GM12878 (cell line): ENCODE measurements around the gene LTBP3. TPM values are rescaled to one million over a fixed set of nuclear protein-coding genes. Genes with fewer than 3 reads are reported as not detected.

Experiments used
- ATAC-seq: fragments of 200-7000 bp; cut with Tn5 transposase; 3 replicates; pipeline ENCODE4 v1.9.1; 2020; ENCODE audit warnings: mild to moderate bottlenecking, moderate library complexity
- BruUV-seq: library from RNA; stranded (reverse); fragments of 400-500 nt; replicated peaks from 2 replicates; lab custom pipeline; 2021; lab: Mats Ljungman, UMichigan
- CTCF ChIA-PET: fragments of 300-600 bp; sonication (Branson Sonifier 250); formaldehyde crosslinking; extraction: SDS; loops from one replicate; lab custom pipeline; 2021; ENCODE audit warnings: inconsistent platforms; lab: Yijun Ruan, JAX
- POLR2A ChIA-PET: fragments of 350-600 bp; formaldehyde crosslinking; extraction: SDS; loops from one replicate; lab custom pipeline; 2021; ENCODE audit warnings: inconsistent platforms; lab: Charles Lee
- RAD21 ChIA-PET: fragments of 300-600 bp; sonication (Branson Sonifier 250); formaldehyde crosslinking; loops from one replicate; lab custom pipeline; 2023; ENCODE audit warnings: antibody characterized with exemption; ENCODE audit not compliant: unreplicated experiment; lab: Charles Lee
- SMC1A ChIA-PET: fragments of 300-600 bp; sonication (Branson Sonifier 250); formaldehyde crosslinking; loops from one replicate; lab custom pipeline; 2023; ENCODE audit not compliant: unreplicated experiment, uncharacterized antibody; lab: Charles Lee
- DNase-seq: peaks from one replicate; pipeline ENCODE4 v3.0.0-alpha.2; 2011; ENCODE audit warnings: low read depth, low spot score
- FAIRE-seq: peaks from 3 replicates; lab custom pipeline; 2011; peaks lifted over from hg19 to GRCh38; lab: Jason Lieb, UNC
- H2AFZ ChIP-seq: 2 replicates; pipeline ENCODE4 v1.6.0; 2011; ENCODE audit warnings: low read depth, low read length, control low read depth; ENCODE audit not compliant: control insufficient read depth
- H3K27ac ChIP-seq: 2 replicates; pipeline ENCODE4 v1.5.1; 2011; ENCODE audit warnings: control low read depth; ENCODE audit not compliant: control insufficient read depth, insufficient read depth
- H3K27me3 ChIP-seq, 2 experiments: replicated peaks in 1 of 2; 2 replicates each; pipeline versions ENCODE4 v1.6.0 to v1.6.1; 2011; ENCODE audit warnings: low read length in 1 of 2; ENCODE audit not compliant: control insufficient read depth in 2 of 2, insufficient read depth in 2 of 2
- H3K36me3 ChIP-seq, 2 experiments: 2 replicates each; pipeline ENCODE4 v1.5.1; 2011; ENCODE audit warnings: low read length in 1 of 2; ENCODE audit not compliant: control insufficient read depth in 2 of 2, insufficient read depth in 2 of 2
- H3K4me1 ChIP-seq: 2 replicates; pipeline ENCODE4 v1.6.1; 2011; ENCODE audit warnings: mild to moderate bottlenecking, low read length, moderate library complexity, mixed read lengths; ENCODE audit not compliant: control insufficient read depth, insufficient read depth
- H3K4me2 ChIP-seq: 2 replicates; pipeline ENCODE4 v1.6.0; 2011; ENCODE audit warnings: control low read depth; ENCODE audit not compliant: control insufficient read depth, insufficient read depth
- H3K4me3 ChIP-seq: fragments of 200-600 bp; sonication (generic); 2 replicates; pipeline ENCODE4 v1.5.1; 2016
- H3K79me2 ChIP-seq: 2 replicates; pipeline ENCODE4 v1.6.0; 2011; ENCODE audit warnings: low read length; ENCODE audit not compliant: control insufficient read depth, insufficient read depth
- H3K9ac ChIP-seq: 2 replicates; pipeline ENCODE4 v1.8.0; 2011; ENCODE audit warnings: low read length, control low read depth, mixed read lengths; ENCODE audit not compliant: control insufficient read depth, insufficient read depth
- H3K9me3 ChIP-seq: replicated peaks from 3 replicates; pipeline ENCODE4 v1.5.1; 2011; ENCODE audit warnings: mild to moderate bottlenecking, low read length; ENCODE audit not compliant: control insufficient read depth, insufficient read depth
- H4K20me1 ChIP-seq: 2 replicates; pipeline ENCODE4 v1.6.0; 2011; ENCODE audit not compliant: control insufficient read depth, insufficient read depth
- FOXM1 ChIP-seq: IDR thresholded peaks from 2 replicates; pipeline ENCODE4 v1.6.1; 2012; ENCODE audit warnings: low read depth, mild to moderate bottlenecking, inconsistent platforms, low read length, moderate library complexity
- WGBS: methylation state at CpG from one replicate; pipeline ENCODE4 v1.1.6; 2016; ENCODE audit warnings: low lambda C conversion rate; ENCODE audit not compliant: insufficient replicate concordance, insufficient coverage; ENCODE audit errors: missing lambda C conversion rate; 5-methylcytosine and 5-hydroxymethylcytosine counted together
- in situ Hi-C: fragments of 300-500 bp; cut with MboI; formaldehyde crosslinking; loops from 9 replicates; pipeline ENCODE4 v1.14.3; 2018; ENCODE audit warnings: mixed read lengths
- intact Hi-C: fragments of 100-400 bp; cut with micrococcal nuclease; formaldehyde crosslinking; loops from one replicate; pipeline ENCODE4 v1.14.2; 2022; ENCODE audit not compliant: unreplicated experiment
- polyA plus RNA-seq, 11 experiments: library from polyadenylated mRNA; depleted of rRNA in 4 of 11; unstranded in 6 of 11; stranded (reverse) in 5 of 11; fragments of >200 nt; fragmentation: Nextera tagmentation in 4 of 11; fragmentation: Illumina TruSeq in 1 of 11; extraction: Ambion mirVana in 4 of 11; extraction: Trizol in 1 of 11; gene quantifications; 1 replicate in 1 of 11; 2 replicates in 10 of 11; pipeline versions ENCODE4 v1.2.1 to v1.2.3, GENCODE V29; 2011 to 2016; ENCODE audit warnings: inconsistent platforms in 2 of 11, missing spikeins in 2 of 11, low read depth in 1 of 11
- total RNA-seq, 4 experiments: library from RNA; depleted of rRNA in 3 of 4; stranded (reverse); fragments of >200 nt in 3 of 4; fragmentation: Illumina TruSeq in 1 of 4; extraction: Trizol in 1 of 4; gene quantifications; 2 replicates each; pipeline versions ENCODE4 v1.2.1 to v1.2.3, GENCODE V29; 2013 to 2021
- TF ChIP-seq, protein P1 (sequence below): fragments of 450-650 bp; IDR thresholded peaks from 2 replicates; pipeline ENCODE4 v1.6.1; 2017; ENCODE audit warnings: borderline replicate concordance

The LTBP3 gene
- total and polyA plus RNA-seq, 10 of the 15 experiments (the other 5 are each of a cell fraction or from before 2014, with no cell fraction given), result 2.2 to 12.2 (median 6.2) TPM; not detected in 2

- Histone ChIP-seq H3K4me1 (peaks cover 79% of the 10 kb centered on the region), H3K9me3 (no peaks in the 10 kb centered on the region), H3K27me3 (no peaks in the 10 kb centered on the region), H4K20me1 (no peaks in the 10 kb centered on the region), H2AFZ (no peak overlapping the region), H3K4me3 (no peak overlapping the region), H3K27ac (no peak overlapping the region; the same call in 1 of the 2 replicates), H3K36me3 (no peaks in the 10 kb centered on the region), H3K79me2 (peaks cover 33% of the 10 kb centered on the region), H3K4me2 (no peak overlapping the region), H3K9ac (no peak overlapping the region)
- RAD21 ChIA-PET, result interaction anchor here (1.2 to 14.2 kb wide), 4 partner anchors 8 to 68 kb away, joined by 4 to 282 read pairs (median 118); partner anchors contain the start of genes MALAT1 and NEAT1
- CTCF ChIA-PET, result interaction anchor here (0.5 to 27.9 kb wide), 4 partner anchors 9 to 160 kb away, joined by 3 to 728 read pairs (median 54); partner anchors contain the start of gene MALAT1
- BruUV-seq, result no TSS peak
- FAIRE-seq (no peak), ATAC-seq (no peak), DNase-seq (no peak)
- SMC1A ChIA-PET, result interaction anchor here (1.0 to 15.8 kb wide), 5 partner anchors 9 to 73 kb away, joined by 3 to 146 read pairs (median 31); partner anchors contain the start of gene MALAT1
- intact Hi-C loops (no loop called here), in situ Hi-C loops (no loop called here)
- WGBS, result 73% methylated on average over 8 of the region's 8 CpGs
- POLR2A ChIA-PET, result interaction anchor here (0.6 to 16.2 kb wide), 5 partner anchors 6 to 21 kb away, joined by 3 to 429 read pairs (median 106); partner anchors contain the start of gene MALAT1
- TF ChIP-seq FOXM1, result no peak
- TF ChIP-seq, protein P1, sequence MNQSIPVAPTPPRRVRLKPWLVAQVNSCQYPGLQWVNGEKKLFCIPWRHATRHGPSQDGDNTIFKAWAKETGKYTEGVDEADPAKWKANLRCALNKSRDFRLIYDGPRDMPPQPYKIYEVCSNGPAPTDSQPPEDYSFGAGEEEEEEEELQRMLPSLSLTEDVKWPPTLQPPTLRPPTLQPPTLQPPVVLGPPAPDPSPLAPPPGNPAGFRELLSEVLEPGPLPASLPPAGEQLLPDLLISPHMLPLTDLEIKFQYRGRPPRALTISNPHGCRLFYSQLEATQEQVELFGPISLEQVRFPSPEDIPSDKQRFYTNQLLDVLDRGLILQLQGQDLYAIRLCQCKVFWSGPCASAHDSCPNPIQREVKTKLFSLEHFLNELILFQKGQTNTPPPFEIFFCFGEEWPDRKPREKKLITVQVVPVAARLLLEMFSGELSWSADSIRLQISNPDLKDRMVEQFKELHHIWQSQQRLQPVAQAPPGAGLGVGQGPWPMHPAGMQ, result no peak
Observed at GRCh38 chr11:65489706-65490320, 68.3 kb downstream of the LTBP3 start.
